HL-60 (cell line): Measurements from ENCODE around the gene SNORC.

Experiments used
- CTCF ChIP-seq: IDR thresholded peaks from one replicate; pipeline ENCODE4 v1.5.1; 2011; ENCODE audit warnings: low read length, control low read depth, inconsistent platforms; ENCODE audit not compliant: insufficient read depth
- POLR2AphosphoS5 ChIP-seq: IDR thresholded peaks from 2 replicates; pipeline ENCODE4 v1.6.1; 2012; ENCODE audit warnings: low read depth
- SPI1 ChIP-seq: IDR thresholded peaks from 2 replicates; pipeline ENCODE4 v1.6.1; 2012; ENCODE audit warnings: low read depth, mild to moderate bottlenecking, borderline replicate concordance

DNA sequence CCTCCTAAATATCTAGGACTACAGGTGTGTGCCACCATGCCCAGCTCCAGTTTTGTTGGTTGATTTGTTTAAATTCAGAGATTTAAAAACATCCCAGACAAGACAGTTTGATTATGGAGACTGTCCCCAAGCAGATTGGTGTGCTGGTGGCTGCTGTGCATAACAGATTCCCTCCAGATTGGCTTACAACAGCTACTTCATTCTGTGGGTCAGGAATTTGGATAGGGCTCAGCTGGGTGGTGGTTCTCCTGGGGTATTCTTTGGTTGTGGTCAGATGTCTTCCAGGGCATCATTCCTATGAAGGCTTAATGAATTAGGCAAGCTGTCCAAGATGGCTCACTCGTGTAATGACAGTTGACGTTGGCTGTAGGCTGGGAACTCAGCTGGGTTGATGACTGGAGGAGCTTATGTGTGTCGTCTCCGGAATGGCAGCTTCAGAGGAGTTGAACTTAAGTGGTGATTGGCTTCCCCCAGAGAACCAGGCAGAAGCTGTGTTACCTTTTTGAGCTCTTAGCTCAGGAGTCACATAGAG, 10.6 kb upstream of the SNORC start:
- TF ChIP-seq CTCF (no peak), POLR2AphosphoS5 (no peak), SPI1 (no peak)
